LNCAP (cell line): ENCODE results near the gene ATXN3.

ENCODE experiments used
- TF ChIP-seq, protein P1 (sequence below): fragments of 450-650 bp; IDR thresholded peaks from 2 replicates; pipeline ENCODE4 v1.5.1; 2017; ENCODE audit warnings: mild to moderate bottlenecking

ATXN3 gene

DNA sequence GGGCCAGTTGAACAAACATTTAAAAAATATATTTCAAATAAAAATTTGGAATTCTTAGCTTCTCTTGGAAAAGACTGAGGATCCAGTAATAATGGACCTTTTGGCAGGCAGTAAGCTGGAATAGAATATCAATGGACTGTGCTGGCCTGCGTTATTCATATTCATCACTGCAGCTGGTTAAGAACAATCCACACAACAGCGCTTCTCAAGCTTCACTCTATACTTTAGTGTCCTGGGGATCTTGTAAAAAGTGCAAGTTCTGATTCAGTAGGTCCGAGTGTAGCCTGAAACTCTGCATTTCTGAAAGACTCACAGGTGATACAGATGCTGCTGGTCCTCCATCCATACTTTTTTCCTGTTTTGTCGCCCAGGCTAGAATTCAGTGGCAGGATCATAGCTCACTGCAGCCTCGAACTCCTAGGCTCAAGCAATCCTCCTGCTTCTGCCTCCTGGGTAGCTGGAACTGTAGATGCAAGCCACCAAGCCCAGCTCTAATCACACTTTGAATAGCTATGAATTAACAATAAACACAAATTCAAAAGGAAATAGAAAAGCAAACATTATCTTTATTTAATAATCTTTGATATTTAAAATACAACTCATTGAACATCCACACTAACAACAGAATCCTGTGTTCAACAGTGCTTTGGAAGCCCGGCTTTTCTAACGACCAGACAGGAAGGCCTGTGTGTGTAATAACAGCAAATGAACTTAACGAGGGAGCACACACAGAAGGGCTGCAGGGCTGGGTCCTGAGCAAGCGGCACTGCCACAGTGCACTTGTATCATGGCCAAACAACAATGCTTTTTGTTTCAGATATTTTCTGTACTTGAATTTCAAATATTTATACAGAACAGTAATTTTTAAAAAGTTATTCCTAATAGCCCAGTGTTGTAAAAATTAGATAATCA, 48.1 kb downstream of the ATXN3 start:
- TF ChIP-seq, protein P1, sequence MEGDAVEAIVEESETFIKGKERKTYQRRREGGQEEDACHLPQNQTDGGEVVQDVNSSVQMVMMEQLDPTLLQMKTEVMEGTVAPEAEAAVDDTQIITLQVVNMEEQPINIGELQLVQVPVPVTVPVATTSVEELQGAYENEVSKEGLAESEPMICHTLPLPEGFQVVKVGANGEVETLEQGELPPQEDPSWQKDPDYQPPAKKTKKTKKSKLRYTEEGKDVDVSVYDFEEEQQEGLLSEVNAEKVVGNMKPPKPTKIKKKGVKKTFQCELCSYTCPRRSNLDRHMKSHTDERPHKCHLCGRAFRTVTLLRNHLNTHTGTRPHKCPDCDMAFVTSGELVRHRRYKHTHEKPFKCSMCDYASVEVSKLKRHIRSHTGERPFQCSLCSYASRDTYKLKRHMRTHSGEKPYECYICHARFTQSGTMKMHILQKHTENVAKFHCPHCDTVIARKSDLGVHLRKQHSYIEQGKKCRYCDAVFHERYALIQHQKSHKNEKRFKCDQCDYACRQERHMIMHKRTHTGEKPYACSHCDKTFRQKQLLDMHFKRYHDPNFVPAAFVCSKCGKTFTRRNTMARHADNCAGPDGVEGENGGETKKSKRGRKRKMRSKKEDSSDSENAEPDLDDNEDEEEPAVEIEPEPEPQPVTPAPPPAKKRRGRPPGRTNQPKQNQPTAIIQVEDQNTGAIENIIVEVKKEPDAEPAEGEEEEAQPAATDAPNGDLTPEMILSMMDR: no peak

DNA sequence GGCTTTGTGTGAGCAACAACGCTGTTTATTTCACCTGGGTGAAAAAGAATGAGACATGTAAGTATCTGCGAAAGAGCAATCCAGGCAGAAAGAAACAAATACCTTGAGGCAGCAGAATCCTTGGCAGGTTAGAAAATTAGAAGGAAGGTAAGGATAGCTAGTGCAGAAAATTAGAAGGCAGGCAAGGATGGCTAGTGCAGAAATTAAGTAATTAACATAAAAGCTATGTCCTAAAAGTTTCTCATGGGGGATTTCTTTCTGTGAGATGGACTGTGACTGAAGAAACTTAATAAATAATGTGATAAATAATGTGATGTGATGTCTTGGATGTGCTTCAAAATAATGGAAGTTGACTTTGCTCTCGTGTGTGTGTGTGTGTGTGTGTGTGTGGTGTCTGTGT, 56.6 kb downstream of the ATXN3 start:
- TF ChIP-seq, protein P1: no peak

DNA sequence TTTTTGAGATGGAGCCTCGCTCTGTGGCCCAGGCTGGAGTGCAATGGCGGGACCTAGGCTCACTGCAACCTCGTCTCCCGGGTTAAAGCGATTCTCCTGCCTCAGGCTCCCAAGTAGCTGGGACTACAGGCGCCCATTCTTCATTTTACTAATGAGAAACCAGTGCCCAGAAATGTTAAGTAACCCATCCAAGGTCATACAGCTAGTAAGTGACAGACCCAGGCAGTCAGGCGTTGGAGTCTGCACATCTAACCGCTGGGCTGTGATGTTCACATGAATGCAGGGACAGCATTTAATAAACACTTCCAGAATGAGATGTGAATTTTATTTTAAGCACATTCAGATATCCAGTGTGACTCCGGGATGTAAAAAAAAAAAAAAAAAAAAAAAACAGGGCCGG, 65.2 kb downstream of the ATXN3 start:
- TF ChIP-seq, protein P1: no peak

DNA sequence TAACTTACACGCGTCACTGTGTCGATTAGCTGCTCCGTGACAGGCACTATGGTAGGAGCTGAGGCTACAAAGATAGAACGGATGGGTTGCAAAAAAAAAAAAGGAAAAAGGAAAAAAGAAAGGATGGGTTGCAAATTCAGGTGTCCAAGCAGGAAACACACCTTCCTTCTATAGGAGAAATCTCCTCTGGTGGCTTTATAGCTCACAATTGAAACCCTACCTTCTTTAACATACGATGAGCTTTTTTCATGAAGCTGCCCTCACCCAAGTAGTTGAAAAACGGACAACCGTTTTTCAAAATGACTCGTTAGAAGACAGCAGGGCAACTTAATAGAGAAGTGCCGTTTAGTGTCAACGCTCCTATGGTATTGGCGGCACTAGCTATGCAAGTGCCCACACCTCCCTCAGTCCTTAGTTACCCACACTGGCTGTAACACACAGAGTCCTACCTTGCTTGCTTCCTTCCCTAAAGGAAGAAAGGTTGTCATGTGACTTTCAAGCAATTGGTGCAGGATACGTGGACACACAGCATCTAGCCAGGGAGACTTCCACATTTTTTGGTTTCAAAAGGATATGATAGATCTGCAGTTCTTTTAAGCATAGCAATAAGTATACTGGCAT, 65.8 kb downstream of the ATXN3 start:
- TF ChIP-seq, protein P1: no peak

DNA sequence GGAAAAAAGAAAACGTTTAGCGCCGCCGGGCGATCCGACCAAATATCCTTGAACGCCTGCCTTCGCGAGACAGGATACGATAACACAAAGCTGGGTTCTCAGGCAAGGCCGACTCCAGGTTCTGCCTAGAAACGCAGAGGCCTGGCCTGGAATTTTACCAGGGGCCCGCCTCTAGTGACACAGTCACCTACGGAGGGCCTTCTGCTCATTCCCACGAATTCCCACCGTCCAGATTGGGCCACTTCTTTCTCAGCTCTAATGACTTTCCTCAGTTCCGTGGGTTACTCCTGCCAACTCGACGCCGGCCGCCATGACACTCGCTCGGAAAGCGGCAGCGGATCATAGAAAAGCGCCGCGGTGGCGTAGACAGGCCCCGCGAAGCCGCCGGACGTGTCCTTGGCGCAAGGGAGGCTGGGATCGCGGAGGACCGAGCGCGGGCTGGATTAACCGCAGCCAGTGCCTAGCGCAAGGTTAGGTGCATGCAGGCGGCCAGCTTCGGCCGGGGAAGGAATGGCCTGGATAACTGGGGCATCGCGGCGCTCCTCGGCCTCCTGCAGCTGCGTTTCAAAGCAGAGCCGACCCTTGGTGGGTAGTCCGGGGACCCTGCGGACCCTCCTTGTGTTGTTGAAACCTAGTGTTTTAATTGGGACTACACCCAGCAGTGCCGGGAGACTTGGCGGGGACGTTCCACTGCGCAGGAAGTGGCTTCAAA, 66.5 kb downstream of the ATXN3 start, which contains the start of gene TRIP11:
Gene TRIP11, minus strand, starts transcription at position 341 of the 712 bp plus-strand sequence. CDS start 374 bp downstream, outside the sequence.
- TF ChIP-seq, protein P1: no peak

DNA sequence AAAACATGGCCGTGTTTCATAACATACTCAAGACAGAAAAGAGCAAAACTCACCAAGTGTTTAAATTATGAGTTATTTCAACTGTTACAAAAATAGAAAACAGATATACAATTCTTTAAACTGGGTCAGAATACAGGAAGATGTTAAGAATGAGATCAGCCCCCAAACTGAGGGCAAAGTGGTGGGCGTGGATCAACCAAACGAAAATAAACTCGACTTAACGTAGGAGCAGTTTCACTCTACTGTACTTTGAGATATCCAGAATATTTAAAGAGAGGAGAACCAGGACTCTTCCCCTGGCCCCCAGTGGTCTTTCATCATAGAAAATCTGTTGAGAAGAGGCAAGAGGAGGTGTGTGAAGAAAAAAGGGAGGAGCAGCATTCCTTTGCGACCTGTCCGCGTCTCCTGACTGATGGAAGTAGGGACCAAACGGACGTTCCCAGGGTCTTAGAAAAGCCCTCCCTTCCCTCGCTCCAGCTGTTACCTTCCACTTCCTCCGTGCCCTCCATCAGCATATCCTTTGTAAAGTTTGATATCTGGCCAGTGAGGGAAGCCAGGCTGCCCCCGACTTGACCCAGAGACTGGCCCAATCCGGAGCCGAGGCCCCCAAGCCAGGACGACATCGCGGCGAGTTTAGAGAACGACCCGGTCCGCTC, 67.2 kb downstream of the ATXN3 start:
- TF ChIP-seq, protein P1: no peak

DNA sequence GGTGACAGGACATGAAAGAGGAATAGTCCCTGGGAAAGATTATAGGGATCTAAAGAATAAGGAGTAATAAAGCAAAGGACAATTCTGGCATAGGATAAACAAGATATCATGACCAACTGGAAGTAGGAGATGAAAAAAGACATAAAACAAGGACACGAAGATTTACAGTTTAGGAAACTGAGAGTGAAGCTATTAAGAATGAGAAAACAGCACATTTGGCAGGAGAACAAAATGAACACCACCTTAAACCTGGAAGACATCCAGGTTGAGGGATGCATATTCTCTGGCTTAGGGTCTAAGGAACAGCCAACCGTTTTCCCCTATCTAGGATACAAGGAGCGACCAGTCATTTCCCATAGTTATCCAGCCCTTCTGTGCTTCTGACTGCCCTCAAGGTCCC, 68.4 kb downstream of the ATXN3 start:
- TF ChIP-seq, protein P1: no peak
